Right ventricle myocardium superior (tissue), 1 donor: ENCODE measurements around the gene CT47B1. TPM values are rescaled to one million over a fixed set of nuclear protein-coding genes. Genes with fewer than 3 reads are reported as not detected.
"Not testable (repeated sequence)": the region's sequence is repeated elsewhere in the genome, so short reads cannot be mapped to it uniquely, and the experiment has no call there.

ENCODE experiments used
- ATAC-seq: fragments of 200-7000 bp; cut with Tn5 transposase; one replicate; pipeline ENCODE4 v1.9.1; 2020; ENCODE audit warnings: mild to moderate bottlenecking; ENCODE audit not compliant: poor library complexity
- DNase-seq: peaks from one replicate; pipeline ENCODE4 v3.0.0-alpha.2; 2020
- intact Hi-C: fragments of 100-400 bp; cut with DNase I; formaldehyde crosslinking; loops from one replicate; pipeline ENCODE4 v1.11.2; 2022
- long read RNA-seq: library from polyadenylated mRNA; unstranded; transcript quantifications from one replicate; pipeline ENCODE4 v2.0.0, GENCODE V29; 2021
- total RNA-seq: library from RNA; stranded (reverse); fragmentation: NEBNext Ultra II Directional; extraction: Animal tissue kit (Norgen Biotek cat#: 25700); gene quantifications from one replicate; pipeline ENCODE4 v1.2.1, GENCODE V29; 2021
- donor health status: DM: no; HTN: yes; CAD: no; lungs with severe emphysema.

The CT47B1 gene
- total RNA-seq: not detected
- long read RNA-seq: 0 reads

DNA sequence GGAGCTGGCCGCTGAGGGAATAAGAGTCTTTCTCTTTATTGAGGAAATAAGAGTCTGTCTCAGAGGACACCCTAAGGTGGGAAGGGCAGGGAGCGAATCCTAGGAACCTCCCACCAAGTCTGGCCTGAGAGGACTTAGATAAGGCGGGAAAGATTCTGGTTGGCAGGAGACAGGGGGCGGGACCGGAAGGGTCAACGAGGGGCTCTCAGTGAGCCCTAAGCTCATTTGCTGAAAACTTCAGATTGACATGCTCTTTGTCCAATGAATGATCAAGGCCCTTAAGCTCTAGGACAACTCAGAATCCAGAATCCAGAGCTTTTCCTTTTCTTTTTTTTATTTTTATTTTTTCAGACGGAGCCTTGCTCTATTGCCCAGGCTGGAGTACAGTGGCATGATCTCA lies at the start of gene CT47B1:
TSS of gene CT47B1 (minus strand) at position 101 of the 400 bp plus-strand sequence. CDS start 196 bp downstream, outside the sequence.
- intact Hi-C loops, ATAC-seq, DNase-seq: not testable (repeated sequence)

DNA sequence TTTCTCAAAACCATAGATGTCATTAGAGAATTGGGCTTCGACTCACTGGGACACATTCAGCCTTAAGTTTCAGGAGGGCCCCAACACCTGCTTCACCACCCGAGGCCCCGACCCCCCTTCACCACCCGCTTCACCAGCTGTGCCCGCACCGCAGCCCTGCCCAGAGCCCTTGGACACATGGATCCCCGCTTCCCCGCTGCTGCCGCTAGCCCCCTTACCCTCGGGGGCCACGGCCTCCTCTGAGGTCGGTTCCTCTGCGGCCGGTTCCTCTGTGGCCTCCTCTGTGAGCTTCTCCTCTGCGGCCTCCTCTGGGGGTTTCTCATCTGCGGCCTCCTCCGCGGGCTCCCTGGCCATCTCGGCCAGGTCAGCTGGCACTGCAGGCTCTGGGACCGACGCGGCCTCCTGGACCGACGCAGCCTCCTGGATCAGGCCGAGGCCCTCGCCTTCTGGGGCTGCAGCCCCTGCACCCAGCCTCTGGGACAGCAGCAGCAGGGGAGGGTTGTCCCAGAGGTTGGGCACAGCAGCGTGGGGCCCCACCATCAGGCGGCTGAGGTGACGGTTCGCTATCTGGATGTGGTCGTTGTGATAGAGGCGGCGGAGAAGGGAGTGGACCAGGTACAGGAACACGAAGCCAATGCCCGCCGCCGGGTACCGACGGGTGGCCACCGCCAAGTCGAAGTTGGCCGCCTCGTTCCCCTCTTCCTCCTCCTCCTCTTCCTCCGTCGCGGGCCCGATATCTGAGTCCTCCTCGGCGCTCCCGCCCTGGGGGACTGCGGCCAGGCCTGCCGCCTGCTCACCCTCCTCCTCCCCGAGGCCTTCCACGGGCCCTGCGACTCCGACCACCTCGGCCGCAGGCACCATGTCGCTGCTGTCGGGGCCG lies 748 bp downstream of the CT47B1 start:
- no peak for ATAC-seq
- intact Hi-C loops: no loop called here
- DNase-seq: no peak

DNA sequence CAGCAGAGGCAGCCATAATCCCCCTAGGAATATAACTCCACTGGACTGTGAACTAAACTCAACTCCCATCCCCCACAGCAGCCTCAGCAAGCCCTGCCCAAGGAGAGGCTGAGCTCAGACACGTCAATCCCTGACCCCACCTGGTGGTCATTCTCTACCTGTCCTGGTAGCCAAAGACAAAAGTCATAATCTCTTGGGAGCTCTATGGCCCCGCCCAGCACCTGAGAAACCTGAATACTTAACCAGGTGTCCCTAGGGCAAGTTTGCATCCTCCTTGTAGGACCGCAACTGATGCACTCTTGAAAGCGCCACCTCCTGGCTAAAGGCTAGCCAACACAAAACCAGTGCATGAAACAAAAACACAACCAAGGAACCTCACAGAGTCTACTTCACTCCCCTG lies 18.4 kb downstream of the CT47B1 start:
- DNase-seq: no peak
- intact Hi-C loops: no loop called here
- ATAC-seq: no peak

DNA sequence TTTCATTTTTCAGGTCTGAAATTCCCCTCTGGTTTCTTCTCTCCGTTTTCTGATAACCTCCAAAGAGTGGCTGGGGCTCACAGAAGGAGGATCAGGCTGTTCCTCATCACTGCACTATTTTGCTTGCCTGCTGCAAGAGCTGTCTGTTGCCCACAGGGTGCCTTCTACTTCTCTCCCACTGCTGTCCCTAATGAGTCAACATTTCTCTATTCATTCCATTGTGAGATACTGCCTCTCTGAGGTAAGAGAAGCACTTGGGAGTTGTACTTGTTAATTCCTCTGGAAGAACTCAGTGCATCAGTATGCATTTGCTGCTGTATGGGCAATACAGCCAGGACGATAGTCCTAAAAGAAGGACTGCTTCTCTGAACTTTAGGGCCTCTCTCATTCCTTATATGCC lies 34.8 kb downstream of the CT47B1 start:
- ATAC-seq (no peak), DNase-seq (no peak)
- intact Hi-C loops: no loop called here

DNA sequence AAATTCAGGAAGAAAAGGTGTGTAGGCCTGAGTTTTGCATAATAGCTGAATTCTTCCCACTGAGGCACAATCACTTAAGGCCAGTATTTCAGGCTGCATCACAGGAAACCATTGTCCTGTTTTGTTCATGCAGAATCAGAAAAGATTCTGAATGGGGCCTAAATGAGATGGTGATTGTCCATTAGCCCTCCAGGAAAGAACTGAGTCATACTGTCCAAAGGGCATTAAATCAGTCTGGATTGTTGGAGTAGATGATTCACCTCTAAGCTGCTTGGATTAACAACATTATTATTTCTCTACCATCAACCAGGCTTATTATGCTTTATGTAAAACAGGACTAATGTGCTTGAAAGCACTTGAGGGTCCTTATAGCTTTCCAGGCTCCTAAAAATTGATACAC lies 36.2 kb downstream of the CT47B1 start:
- intact Hi-C loops: no loop called here
- no peak for ATAC-seq

DNA sequence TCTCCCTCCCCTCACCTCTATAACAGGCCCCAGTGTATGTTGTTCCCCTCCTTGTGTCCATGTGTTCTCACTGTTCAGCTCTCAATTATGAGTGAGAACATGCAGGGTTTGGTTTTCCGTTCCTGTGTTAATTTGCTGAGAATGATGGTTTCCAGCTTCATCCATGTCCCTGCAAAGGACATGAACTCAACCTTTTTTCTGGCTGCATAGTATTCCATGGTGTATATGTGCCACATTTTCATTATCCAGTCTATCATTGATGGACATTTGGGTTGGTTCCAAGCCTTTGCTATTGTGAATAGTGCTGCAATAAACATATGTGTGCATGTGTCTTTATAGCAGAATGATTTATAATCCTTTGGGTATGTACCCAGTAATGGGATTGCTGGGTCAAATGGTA lies 48.5 kb downstream of the CT47B1 start:
- intact Hi-C loops, ATAC-seq, DNase-seq: not testable (repeated sequence)

More for the DNA sequence above, 36.2 kb downstream of the CT47B1 start:
- no peak for DNase-seq

DNA sequence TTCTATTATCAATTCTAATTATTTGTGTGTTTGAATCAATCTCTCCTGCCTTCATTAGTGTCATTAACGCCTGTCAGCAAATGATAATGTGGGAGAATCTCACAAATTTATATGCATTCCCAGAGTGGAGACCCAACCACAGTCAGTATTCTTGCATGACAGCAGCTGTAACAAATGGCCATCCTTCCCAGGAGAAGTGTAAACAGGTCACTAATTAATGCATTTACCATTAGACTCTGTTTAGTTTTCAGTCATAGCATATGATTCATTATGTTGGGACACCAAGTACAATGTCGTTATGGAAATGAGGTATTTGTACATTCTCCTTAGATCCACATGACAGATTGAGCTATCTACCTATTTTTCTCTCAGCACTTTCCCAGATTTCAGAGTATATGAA lies 50.5 kb downstream of the CT47B1 start:
- intact Hi-C loops: no loop called here
- no peak for DNase-seq
- no peak for ATAC-seq

DNA sequence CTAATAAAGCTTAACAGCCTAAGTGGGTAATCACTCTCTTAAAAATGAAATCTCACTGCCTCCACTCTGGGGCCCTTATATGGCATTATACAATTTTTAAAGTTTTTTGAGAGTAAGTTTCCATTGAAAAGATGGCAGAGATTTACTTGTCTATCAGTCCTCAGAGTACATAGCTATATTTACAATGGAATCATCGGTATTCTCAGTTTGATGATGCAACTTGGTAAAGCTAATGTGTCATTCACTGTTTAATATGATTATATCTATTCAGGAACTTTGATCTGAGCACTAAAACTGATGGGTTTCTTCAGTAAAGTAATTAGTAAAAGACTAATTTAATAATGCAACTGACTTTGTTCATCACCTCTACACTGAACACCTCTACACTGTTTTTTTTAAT lies 51.6 kb downstream of the CT47B1 start:
- intact Hi-C loops: no loop called here
- ATAC-seq (no peak), DNase-seq (no peak)

DNA sequence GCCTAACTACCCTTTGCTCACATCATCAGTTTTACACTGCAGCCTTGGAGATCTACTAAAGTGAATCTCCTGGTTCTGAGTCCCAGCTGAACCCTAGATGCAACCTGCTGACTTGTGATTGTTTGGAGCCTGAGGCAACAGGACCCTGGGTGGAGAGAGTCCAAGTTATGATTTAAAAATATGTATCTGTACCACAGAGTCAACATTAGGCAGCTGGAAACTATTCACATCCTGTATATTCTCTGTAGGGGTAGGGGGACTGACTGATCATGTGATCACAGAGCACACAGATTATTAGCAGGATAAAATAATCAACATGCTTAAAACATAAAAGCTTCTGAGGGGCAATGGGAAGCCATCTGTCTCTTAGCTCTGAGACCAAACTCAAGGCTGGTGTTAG lies 52.1 kb downstream of the CT47B1 start:
- DNase-seq (no peak), ATAC-seq (no peak)
- intact Hi-C loops: no loop called here

Other genes with a start within 250 kb of the CT47B1 start
- 17.1 TPM for gene C1GALT1C1, start 245.8 kb downstream of the CT47B1 start, total RNA-seq
- gene CT47A11, start 61.3 kb upstream of the CT47B1 start, total RNA-seq: not detected
- gene CT47A10, start 66.2 kb upstream of the CT47B1 start, total RNA-seq: not detected
- gene CT47A9, start 71.0 kb upstream of the CT47B1 start, total RNA-seq: not detected
- not detected for gene CT47A8, start 75.9 kb upstream of the CT47B1 start, total RNA-seq
- not detected for gene CT47A7, start 80.7 kb upstream of the CT47B1 start, total RNA-seq
- not detected for gene CT47A6, start 85.6 kb upstream of the CT47B1 start, total RNA-seq
- not detected for gene CT47A5, start 90.5 kb upstream of the CT47B1 start, total RNA-seq
- gene CT47A4, start 95.3 kb upstream of the CT47B1 start, total RNA-seq: not detected
- gene CT47A3, start 100.2 kb upstream of the CT47B1 start, total RNA-seq: not detected
- gene CT47A2, start 105.1 kb upstream of the CT47B1 start, total RNA-seq: not detected
- not detected for gene CT47A1, start 109.9 kb upstream of the CT47B1 start, total RNA-seq
- gene GLUD2, start 171.7 kb upstream of the CT47B1 start, total RNA-seq: 1.4 TPM